Subcutaneous adipose tissue (tissue), 4 donors: ENCODE results near the gene BLVRB. TPM values are rescaled to one million over a fixed set of nuclear protein-coding genes. Genes with fewer than 3 reads are reported as not detected.

Source experiments
- total RNA-seq, 4 donors: library from RNA; depleted of rRNA; stranded (reverse); fragments of >200 nt; gene quantifications; one replicate each; pipeline ENCODE4 v1.1.0, GENCODE V29; 2016
- TF ChIP-seq, protein P1 (sequence below): fragments of 450-650 bp; IDR thresholded peaks from one replicate; pipeline ENCODE4 v1.5.1; 2016; ENCODE audit warnings: low read depth, mild to moderate bottlenecking, control low read depth, antibody characterized with exemption, moderate library complexity

Gene BLVRB
- total RNA-seq, 4 donors from 2014 or later = 213 to 378 (median 247) TPM

DNA sequence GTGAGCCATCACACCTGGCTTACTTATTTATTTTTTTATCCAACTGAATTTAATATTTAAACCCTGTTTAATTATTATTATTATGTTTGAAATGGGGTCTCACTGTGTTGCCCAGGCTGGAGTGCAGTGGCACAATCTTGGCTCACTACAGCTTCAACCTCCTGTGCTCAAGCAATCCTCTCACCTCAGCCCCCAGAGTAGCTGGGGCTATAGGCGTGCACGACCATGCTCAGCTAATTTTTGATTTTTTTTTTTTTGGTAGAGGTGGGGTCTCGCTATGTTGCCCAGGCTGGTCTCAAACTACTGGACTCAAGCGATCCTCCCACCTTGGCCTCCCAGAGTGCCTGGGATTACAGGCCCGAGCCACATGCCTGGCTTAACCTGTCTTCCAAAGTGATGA lies 33.8 kb upstream of the BLVRB start:
- TF ChIP-seq, protein P1, sequence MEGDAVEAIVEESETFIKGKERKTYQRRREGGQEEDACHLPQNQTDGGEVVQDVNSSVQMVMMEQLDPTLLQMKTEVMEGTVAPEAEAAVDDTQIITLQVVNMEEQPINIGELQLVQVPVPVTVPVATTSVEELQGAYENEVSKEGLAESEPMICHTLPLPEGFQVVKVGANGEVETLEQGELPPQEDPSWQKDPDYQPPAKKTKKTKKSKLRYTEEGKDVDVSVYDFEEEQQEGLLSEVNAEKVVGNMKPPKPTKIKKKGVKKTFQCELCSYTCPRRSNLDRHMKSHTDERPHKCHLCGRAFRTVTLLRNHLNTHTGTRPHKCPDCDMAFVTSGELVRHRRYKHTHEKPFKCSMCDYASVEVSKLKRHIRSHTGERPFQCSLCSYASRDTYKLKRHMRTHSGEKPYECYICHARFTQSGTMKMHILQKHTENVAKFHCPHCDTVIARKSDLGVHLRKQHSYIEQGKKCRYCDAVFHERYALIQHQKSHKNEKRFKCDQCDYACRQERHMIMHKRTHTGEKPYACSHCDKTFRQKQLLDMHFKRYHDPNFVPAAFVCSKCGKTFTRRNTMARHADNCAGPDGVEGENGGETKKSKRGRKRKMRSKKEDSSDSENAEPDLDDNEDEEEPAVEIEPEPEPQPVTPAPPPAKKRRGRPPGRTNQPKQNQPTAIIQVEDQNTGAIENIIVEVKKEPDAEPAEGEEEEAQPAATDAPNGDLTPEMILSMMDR = no peak

DNA sequence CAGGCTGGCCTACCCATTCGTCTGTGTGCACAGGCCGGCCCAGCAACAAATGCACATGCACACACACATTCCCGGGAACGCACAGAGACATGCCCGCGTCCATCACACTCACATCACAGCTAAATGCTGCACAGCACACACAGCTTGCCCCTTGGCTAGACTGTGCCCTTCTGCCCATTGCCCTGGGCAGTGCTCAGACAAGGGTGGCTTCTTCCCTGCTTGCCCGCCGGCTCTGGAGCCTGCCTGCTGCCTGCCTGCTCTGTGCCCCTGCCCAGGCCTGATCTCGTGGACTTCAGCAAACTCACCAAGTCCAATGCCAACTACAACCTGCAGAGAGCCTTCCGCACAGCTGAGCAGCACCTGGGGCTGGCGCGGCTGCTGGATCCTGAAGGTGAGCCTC lies 31.7 kb upstream of the BLVRB start:
- TF ChIP-seq, protein P1 = no peak

DNA sequence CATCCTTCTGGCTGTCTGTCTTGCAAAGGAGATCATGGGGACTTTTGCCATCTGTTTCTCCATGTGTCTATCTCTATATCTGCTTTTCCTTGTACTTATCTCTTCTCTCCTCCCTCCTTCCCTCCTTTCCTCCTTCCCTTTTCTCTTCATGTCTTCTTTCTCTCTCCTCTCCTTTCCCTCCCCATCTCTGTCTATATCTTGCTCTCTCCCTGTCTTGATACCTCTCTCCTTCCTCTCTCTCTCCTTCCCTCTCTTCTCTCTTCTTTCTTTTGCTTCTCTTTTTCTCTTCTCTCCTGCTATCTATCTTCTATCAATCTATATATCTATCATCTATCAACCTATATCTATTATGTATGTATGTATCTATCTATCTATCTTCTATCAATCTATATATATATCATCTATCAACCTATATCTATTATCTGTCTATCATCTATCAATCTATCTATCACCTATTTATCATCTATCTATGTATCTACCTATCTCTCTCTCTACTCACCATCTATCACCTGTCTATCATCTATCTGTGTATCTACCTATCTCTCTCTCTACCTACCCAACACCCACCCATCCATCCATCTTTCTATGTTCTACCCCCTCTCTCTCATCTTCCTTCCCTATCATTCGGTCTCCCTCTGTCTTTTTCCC lies 28.8 kb upstream of the BLVRB start:
- TF ChIP-seq, protein P1 = no peak

DNA sequence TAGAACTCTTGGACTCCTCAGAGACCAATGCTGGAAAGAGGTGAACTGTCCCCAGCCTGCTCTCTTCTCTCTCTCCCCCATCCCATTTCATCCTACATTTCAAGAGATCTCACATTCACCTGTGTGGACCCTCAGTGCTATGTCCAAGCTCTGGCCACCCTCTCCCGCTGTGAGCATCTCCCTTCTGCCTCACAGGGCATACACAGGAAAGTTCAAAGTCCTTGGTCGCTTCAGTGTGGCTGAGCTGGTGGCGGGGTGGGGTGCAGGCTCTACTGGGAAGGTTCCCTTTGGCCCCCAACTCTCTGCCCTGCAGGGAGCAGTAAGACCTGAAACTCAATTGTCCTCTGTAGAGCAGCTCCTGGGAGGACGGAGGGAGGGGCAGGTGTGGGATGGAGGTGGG lies 28.2 kb upstream of the BLVRB start:
- TF ChIP-seq, protein P1 = no peak

DNA sequence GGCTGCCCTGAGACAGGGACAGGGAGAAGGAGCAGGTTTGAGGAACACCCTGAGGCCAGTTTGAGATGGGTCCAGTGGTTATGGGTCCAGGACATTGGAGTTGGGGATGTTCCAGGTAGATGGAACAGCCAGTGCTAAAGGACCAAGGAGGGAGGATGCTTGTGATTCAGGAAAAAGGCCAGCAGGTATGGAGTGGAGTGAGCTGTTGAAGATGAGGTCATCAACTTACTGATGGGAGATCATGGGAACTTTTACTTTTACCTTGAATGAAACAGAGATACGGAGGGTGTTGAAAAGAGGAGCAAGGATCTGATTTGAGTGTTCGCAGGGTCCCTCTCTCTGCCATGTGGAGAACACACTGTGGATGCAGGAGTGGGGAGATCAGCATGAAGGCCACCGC lies 26.7 kb upstream of the BLVRB start:
- TF ChIP-seq, protein P1 = no peak

DNA sequence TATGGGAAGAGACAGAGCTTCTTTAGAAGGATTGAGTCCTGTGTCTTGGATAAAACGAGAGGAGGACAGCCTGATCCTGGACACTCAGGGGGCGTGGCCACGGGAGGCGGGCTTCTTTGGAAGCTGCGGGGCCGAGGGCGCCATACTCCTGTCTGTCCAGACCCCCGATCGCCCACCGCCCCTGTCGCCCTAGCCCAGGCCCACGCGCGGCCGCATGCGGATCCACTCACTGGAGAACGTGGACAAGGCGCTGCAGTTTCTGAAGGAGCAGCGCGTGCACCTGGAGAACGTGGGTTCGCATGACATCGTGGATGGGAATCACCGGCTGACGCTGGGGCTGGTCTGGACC lies 24.3 kb upstream of the BLVRB start:
- TF ChIP-seq, protein P1 = no peak

DNA sequence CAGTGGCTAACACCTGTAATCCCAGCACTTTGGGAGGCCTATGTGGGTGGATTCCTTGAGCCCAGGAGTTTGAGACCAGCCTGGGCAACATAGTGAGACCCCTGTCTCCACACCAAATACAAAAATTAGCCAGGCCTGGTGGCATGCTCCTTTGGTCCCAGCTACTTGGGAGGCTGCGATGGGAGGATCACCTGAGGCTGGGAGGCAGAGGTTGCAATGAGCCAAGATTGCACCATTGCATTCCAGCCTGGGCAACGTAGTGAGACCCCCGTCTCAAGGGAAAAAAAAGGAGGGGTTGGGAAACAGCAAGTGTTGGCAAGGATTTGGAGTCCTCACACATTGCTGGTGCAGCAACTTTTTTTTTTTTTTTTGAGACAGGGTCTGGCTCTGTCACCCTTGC lies 20.5 kb upstream of the BLVRB start:
- TF ChIP-seq, protein P1 = no peak

DNA sequence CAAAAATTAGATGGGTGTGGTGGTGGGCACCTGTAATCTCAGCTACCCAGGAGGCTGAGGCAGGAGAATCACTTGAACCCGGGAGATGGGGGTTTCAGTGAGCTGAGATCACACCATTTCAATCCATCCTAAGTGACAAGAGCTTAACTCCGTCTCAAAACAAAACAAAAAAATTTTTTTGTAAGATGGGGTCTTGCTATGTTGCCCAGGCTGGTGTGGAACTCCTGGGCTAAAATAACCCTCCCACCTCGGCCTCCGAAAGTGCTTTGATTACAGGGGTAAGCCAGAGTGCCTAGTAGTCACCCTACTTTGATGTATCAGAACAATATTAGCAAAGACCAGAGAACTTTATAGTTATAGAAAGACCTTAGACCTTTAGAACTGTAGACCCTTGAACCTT lies 9.2 kb upstream of the BLVRB start:
- TF ChIP-seq, protein P1 = no peak
